ENCODE data around the gene TCP11L2.
"Not testable (repeated sequence)": the region's sequence is repeated elsewhere in the genome, so short reads cannot be mapped to it uniquely, and the experiment has no call there.

TCP11L2 gene

DNA sequence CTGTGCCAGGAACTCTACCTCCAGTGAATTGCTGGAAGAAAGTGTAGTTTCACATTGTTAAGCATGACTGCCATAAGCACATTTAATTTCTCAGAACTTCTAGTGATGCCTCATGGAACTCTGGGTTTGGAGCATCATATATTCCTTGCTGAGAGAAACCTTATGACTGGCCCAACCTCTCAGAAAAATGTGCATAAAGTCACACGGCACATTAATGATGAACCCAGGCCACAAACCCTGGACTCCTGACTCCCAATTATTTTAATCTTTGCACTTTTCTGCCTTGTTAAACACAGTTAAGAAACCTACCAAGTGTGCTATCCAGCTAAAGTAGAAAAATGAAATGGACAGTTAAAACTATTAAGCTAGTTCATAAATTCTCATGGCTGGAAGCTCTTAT is 5.6 kb downstream of the TCP11L2 start:
- no peak for DNase-seq

DNA sequence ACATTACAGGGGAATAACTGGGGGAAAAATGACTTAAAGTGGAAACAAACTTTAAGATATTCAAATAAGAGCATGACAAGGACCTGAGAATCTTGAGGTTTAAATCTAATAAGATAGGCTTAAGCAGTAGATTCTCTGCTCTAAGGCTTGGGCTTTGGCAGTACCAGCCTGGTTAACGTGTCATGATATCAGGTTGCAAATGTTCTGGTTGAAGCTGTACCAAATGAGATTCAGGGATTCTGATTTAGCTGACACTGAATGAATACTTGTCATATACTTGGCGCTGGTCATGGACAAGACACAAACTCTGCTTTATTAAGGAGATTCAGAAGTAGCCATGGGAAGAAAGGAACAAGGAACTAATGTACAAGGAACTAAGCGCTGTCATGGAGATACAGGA is 6.1 kb downstream of the TCP11L2 start:
- no peak for DNase-seq

DNA sequence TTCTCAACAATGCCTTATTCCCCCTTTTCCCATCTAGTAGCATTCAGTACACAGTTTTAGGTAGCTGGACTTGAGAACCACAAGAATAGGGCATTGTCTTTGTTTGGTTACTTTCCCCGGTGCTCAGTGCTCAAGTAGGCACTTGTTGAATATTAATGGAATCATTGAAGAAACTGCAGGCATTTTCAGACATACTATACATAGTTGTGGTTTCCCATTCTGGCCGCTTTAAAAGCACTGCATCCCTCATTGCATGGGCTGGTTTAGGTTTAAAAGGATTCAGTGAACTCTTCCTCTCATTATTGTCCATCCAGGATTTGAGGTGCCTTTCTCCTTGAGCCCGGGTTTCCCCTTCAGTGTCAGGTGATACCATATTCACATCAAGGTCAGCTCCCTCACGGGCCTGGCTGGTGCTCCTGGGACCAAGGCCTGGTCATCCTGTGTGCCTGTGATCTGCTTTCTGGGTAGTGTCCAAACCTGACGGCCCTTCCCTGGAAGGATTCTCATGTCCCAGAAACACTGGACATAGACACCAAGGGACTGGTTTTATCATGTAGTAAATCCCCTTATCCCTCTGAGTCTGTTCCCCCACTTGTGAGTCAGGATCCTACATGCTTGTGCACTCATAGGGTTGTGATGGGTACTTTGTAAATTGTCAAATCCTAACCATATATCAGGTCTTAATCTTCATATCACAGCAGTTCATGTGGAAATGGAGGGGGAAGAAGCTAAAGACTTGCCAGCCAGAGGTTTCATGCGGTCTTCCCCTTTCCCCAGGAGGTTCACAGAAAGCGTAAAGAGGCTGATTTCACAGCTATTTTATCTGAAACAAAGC is 7.4 kb downstream of the TCP11L2 start:
- no peak for DNase-seq

DNA sequence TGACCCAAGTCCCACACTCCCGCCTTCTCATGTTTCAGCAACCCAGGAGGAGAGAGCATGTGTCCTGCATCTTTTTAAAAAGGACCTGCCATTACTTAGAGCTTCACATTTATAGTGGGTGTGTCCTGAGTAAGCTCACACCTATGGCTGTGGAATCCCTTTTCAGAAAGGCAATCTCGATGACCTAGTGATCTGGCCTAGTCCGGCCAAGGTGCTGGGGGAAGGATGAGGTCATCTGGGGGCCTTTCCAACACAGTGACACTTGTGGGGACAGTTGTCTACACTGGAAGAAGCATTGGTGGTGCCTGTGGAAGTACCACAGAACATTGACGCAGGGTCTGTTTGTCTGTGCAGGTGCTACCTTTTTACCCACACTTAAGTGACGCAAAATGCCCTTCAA is 8.2 kb downstream of the TCP11L2 start:
- DNase-seq = no peak

DNA sequence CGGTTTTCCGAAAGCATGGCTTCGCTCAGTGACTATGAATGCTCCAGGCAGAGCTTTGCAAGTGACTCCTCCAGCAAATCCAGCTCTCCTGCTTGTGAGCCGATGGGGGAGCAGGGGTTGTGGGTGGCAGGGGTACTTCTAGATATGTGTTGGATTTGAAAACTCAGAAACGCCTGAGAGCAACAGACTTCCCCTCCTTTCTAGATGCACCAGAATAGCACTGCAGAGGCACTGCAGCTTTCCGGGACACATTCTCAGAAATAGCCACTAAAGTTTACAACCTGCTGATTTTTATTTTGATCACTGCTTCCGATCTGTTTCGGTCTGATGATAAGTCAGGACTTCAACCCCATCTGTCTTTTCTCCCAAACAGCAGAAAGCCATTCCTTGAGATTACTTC is 8.6 kb downstream of the TCP11L2 start:
- DNase-seq = no peak

DNA sequence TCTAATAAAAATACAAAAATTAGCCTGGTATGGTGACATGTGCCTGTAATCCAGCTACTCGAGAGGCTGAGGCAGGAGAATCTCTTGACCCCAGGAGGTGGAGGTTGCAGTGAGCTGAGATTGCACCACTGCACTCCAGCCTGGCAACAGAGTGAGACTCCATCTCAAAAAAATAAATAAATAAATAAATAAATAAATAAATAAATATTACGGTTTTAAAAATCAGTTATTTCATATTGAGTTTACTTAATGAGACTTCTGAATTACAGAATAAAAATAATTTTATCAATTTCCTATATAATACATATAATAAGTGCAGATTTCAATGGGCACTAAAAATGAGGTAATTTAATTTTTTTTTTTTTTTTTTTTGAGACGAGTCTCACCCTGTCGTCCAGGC is 10.9 kb downstream of the TCP11L2 start:
- not testable (repeated sequence) for DNase-seq

DNA sequence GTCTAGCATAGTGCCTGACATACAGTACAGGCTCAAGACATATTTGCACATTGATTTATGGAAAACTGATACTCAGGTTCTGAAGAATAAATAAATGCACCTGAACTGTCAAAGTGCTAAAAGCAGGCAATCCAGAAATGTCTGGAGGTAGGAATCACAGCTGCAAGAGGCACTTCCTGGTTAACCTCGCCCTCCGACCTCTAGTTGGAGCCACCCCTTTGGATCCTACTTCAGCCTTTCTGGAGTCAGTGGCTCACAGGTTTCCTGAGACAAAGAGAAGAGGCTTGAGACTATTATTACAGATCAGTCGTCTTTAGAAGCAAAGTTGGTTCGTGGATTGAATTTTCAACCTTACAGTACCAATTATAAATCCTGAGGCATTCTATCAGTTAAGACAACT is 13.0 kb downstream of the TCP11L2 start:
- DNase-seq = no peak

DNA sequence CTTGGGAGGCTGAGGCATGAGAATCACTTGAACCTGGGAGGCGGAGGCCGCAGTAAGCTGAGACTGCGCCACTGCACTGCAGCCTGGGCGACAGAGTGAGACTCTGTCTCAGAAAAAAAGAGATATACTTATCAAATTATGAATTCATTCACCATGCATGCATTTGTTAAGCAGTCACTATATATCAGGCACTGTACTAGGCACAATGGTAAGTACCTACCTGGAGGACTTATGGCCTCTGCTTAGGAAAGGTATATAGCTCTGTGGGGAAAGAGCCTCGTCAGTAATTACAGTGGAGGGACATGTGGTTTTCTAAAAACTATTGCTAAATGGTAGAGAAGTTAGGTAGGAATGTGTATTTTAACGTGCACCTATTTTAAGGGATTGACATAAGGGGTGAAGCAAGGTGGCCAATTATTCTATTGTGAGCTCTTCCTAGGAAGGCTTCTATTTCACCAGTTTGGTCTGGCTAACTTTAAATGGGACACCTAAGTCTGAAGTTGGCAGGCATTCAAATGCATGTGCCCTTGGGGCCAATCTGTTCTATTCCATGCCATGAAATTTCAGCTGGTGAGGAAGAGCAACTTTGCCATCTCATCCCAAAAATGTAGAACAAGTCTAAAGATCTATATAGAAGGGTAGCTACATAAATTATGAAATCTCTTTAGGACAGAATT is 15.0 kb downstream of the TCP11L2 start:
- no peak for DNase-seq

DNA sequence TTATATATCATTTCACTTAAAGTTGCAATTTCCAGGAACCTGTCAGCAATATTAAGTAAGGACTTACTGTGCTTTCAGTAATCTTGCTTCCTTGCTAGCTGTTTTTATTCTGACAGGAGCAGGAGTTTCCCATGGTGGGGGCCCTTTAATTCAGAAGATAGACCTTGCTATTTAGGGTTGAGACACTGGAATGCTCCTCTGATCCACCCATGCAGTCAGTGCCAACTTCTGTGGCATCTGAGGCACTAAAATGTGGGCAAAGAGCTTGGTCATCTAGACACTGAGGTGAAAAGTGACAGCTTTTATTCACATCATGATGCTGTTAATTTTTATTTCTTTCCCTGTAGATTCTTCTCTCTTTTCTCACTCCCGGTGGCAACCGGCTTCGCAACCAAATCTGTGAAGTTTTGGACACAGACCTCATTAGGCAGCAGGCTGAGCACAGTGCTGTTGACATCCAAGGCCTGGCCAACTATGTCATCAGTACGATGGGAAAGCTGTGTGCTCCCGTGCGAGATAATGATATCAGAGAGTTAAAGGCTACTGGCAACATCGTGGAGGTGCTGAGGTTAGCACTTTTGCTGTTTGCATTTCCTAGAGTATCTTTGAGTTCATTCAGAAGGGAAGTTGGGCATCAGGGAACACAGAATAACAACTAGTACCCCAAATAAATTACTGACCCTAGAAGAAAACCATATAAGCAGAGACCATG is 18.8 kb downstream of the TCP11L2 start:
- no peak for DNase-seq

DNA sequence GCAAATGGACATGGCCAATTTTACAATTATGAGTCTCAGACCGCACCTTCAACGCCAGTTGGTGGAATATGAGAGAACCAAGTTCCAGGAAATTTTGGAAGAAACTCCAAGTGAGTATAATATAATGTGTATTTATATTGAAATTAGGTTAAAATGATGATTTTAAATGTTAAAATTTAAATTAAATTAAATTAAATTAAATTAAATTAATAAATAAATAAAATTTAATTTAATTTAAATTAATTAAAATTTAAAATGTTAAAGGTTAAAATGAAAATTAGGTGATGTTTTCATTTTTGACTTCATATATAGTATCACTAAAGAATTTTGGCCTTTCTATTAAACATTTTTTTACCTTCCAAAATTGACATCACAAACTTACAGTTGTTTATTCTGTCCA is 21.0 kb downstream of the TCP11L2 start:
- no peak for DNase-seq

DNA sequence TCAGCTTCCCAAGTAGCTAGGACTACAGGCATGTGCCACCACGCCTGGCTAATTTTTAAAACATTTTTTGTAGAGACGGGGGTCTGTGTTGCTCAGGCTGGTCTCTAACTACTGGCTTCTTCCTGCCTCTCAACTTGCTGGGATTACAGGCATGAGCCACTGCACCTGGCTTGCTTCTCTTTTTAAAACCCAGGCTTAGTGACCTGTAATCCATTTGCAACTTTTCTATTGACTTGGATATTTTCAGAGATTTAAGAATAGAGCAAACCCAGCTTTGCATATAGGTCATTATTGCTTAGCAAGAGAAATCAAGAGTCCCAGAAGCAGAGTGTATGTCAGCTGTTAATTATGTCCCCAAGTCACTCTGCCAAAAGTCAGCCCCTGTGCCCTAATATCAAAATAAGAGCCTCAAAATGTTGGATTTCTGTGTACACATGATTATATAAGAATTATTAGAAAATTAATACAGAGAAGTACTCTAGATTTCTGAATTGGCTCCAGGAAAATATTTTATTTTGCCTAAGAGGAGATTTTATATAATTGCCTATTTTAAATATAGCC is 24.9 kb downstream of the TCP11L2 start:
- DNase-seq = no peak

DNA sequence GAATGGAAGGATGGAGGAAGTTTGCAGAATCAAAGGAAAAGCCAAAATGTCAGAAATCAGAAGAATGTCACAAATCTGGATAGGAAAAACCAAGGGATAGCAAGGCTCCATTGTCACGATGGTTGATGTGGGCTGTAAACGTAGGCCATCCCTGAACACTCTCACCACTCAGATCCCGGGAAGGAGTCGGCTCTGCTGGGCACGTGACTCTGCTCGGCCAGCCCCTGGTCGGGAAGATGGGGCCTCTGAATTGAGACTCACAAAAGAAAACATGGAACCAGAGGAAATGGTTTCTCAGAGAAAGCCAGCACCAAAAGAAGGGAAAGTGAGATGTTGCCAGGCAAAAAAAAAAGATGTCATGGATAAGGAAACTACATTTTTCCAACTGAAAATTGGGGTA is 26.2 kb downstream of the TCP11L2 start:
- DNase-seq = no peak

DNA sequence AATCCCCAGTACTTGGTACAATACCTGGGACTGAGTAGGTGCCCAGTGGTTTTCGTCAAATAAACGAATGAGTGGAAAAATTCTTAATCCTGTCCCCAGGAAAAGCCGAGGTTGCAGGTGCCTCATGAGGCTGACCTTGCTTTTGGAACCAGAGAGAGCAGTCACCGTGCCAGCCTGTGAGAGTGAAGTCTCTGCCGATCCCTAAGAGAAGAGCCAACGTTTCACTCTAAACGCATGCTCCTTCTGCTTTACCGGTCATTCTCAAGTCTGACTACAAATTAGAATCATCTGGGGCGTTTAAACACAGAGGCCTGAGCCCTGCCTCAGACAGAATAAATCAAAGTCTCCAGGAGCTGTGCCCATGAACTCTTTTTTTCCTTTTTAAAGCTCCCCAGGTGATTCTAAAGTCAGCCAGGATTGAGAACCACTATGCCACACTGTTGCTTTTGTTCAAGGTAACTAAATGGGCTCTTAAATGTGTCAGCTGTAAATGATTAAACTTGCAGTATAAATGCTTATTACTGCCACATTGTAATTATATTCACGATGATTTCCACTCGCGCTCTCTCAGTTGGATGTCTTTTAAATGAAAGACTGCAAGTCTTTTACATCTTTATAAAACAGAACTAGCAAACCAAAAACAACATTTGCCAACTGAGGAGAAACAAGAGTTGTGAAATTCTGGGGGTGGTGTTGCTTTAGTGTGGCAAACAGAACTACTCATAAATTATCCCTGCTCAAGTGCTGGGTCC is 26.9 kb downstream of the TCP11L2 start:
- DNase-seq = no peak

DNA sequence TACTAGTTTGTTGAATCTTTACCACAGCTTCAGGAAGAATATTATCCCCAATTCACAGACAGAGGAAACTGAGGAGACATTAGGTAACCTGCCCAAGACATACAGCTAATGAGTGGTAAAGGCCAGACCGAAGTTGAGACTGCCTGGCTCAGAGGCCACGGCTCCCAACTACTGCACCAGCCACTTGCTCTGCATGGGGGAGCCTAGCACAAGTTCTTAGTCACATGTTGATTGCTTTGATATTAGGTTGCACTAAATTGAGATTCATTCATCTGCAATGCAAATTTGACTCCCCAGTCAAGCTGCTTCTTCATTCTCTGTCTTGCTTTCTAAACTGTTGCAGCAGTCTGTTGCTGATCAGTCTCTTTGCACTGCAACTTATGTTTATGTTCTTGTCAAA is 29.1 kb downstream of the TCP11L2 start:
- DNase-seq = no peak

DNA sequence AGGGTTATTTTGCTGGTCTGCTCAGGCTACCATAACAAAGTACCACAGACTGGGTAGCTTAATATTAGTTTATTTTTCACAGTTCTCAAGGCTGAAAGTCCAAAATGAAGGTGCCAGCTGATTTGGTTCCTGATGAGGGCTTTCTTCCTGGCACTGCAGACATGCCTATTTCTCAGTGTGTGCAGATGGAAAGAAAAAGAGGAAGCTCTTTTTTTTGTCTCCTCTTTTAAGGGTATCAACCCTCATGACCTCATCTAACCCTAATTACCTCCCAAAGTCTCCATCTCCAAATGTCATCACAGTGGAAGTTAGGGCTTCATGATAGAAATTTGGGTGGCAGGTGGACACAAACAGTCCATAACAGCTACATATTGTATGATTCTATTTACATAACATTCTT is 30.0 kb downstream of the TCP11L2 start:
- DNase-seq = no peak

DNA sequence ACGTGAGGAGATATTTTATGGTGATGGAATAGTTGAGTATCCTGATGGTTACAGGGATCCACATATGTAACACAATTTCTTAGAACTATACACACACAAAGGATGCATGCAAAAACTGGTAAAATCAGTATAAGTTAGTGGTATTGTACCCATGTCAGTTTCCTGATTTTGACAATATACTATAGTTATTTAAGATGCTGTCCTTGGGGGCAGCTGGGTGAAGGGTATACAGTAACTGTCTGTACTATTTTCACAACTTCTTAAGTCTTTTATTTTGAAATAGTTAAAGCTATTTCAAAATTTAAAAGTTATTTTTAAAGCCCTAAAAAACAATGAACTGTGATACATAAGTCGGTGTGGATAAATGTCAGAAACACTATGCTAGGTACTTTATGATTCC is 30.5 kb downstream of the TCP11L2 start:
- DNase-seq = no peak

DNA sequence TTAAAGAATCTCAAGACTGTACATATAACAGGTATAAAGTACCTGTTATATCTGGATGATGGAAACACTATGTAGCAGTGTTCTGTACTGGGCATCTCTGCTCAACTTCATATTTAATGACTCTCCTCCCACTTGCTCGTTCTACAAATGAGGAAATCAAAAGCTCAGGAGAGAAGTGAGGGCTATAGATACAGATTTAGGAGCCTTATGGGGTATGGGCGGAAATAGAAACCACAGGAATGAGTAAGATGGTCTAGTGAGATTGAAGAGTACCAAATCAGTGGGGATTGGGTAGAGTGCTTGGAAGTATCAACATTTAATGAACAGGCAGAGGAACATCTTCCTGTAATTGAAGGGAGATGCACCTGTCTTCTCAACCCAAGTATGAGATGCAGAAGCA is 31.2 kb downstream of the TCP11L2 start:
- no peak for DNase-seq

DNA sequence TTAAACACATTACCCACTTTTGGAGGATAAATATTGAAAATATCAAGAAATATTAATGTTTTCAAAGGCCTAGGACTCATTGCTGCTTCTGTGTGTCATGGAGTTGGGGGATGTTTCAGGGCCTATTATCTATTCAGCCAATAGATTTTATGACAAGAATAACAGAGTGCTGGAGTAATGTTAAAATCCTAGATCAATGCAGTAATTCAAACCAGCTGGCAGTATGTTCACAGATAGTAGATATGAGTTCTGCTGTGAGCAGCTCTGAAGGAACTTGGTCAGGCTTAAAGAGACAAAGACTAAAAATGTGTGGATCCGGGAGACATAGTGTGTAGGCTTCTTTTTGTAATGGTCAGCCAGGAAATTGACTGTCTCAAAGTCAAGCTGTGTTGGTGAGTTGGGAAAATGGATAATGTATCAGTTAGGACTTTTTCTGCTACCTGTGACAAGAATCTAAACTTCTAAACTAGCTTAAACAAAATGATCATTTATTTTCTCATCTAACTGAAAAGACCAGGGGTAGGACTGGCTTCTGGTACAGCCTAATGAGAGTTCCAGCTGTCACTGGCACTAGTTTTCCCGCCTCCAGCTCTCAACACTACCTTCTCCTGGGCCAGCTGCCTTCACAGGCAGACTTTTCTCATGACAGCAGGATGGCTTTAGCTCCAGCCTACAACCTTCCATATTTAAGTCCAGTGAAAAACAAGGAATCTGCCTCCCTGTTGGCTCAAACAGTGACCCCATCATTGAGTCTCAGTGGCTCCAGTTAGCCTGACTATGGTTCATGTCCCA is 38.7 kb downstream of the TCP11L2 start:
- no peak for DNase-seq

DNA sequence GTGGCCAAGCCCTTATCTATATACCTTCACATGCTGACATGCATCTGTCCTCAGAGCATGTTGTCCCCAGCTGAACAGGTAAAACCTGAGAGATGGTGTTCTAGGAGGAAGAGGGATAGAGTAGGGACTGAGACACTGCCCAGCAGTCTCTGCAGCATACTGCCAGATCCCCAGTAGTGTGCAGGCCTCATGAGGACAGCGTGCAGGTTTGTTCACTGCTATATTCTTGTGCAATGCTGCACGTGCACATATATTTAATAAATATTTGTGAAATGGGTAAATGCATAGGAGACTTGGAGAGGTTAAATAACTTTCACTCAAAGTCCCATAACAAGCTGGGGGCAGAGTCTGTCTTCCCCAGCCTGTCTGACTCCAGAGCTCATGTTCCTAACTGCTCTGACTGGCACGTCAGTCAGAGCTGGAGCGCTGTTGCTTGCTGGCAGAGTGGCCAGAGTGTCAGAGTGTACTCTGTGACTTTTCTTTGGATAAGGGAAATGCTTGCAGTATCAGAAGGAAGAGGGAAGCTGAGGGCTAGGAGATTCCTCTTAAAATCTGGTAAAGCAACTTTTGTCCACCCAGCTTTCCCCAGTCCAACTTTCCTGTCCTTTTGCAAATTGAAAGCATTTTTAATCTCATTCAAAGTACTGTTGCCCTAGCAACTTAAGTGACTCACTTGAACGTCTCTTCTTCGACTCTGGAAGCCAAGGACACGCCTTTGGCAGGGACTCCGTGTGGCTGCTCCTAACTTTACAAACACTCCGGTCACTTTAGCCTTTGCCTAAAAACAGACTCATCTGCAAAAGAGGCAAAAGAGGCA is 40.1 kb downstream of the TCP11L2 start:
- no peak for DNase-seq

DNA sequence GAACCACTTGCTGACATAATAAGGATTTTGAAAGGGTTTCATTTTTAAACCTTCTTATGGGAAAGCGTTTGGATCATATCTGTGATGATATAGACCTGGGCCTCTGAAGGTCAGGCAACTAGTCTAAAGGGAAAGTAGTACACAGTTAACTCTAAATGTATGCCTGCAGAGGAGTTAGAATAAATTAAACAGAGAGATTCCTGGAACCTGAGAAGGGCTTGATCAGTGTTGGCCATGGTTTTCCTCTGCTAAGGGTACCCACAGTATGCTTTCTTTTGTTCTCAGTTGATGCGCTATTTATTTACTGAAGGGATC is 40.6 kb downstream of the TCP11L2 start:
- no peak for DNase-seq

DNA sequence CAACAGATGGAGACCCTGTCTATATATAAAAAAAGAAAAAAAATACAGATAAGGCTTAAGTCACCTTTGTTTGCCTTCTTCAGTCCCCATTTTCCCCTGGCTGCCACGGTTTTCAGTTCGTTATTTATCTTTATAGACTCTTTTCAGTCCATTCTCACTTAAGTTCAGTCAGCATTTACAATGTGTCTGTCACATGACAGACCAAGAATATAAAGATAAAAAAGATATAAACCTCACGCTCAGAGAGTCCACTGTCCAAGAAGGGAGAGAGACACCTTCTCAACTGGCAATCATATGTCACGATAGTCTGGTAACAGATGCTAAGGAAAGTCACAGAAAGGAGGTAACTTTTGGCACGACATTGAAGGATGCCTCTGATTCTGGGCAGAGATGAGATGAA is 41.6 kb downstream of the TCP11L2 start:
- no peak for DNase-seq

All from stimulated activated CD4-positive, alpha-beta T cell treated with anti-CD3 and anti-CD28 coated beads, Interleukin-4, amount 100 ng/mL, for 24 hours (primary cell).